ENCODE data around the gene PEX7.

Gene PEX7

DNA sequence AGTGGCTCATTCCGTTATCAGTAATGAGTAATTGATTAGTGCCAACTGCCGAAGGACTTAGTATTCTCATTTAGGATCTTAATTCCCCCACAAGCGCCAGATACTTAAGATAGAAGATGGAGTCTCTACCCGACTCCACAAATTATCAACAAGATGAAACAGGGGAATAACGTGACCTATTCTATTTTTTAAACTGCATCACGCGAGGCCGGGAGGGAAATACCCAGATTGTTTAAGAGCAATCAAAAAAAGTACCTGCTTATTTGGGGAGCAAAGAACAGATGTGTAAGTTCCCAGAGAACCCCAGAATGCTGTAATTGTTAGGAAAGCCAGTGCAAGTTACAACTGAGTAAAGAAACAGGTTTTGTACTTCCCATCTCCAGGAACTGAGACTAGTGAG is 29.0 kb upstream of the PEX7 start:
- H3K36me3 ChIP-seq (ENCODE audit: control insufficient read depth, insufficient read depth, low read length), result no peaks in the 10 kb centered on the region
- peak overlapping the region; percentile 16 for H3K9ac ChIP-seq
- peak overlapping the region; percentile 99 for H2AFZ ChIP-seq
- H3K27ac ChIP-seq, result peak overlapping the region; percentile 84
- no peaks in the 10 kb centered on the region for H3K9me3 ChIP-seq (ENCODE audit: control insufficient read depth, low read length)
- peak overlapping the region; percentile 94 for H3K4me2 ChIP-seq (ENCODE audit: low read length)
- H3K4me3 ChIP-seq (ENCODE audit: low read depth, low read length), result peak overlapping the region; percentile 86
- no peaks in the 10 kb centered on the region for H3K79me2 ChIP-seq
- H3K27me3 ChIP-seq (ENCODE audit: control insufficient read depth, insufficient read depth, low read length), result no peaks in the 10 kb centered on the region
- peaks cover 5% of the 10 kb centered on the region for H3K4me1 ChIP-seq
- TF ChIP-seq, protein P1, sequence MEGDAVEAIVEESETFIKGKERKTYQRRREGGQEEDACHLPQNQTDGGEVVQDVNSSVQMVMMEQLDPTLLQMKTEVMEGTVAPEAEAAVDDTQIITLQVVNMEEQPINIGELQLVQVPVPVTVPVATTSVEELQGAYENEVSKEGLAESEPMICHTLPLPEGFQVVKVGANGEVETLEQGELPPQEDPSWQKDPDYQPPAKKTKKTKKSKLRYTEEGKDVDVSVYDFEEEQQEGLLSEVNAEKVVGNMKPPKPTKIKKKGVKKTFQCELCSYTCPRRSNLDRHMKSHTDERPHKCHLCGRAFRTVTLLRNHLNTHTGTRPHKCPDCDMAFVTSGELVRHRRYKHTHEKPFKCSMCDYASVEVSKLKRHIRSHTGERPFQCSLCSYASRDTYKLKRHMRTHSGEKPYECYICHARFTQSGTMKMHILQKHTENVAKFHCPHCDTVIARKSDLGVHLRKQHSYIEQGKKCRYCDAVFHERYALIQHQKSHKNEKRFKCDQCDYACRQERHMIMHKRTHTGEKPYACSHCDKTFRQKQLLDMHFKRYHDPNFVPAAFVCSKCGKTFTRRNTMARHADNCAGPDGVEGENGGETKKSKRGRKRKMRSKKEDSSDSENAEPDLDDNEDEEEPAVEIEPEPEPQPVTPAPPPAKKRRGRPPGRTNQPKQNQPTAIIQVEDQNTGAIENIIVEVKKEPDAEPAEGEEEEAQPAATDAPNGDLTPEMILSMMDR (IDR thresholded peaks at IDR 0.05), result no peak

DNA sequence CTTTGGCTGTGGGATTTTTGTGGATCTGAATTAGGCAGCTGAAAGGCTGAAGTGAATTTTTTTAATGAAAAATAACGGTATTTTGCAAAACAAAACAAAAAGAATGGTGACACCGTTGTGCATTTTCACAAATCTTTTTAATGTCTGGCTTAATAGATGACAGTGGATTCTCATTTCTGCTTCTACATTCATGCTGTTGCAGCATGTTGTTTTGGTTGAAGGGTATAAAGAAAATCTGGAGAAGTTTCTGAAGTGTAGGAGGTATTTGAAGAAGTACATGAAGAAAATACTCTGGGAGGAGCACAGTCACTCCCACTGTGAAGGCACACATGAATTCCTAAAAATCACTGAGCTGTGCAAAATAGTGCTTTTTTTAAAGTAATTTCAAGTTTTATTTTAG is 27.0 kb upstream of the PEX7 start:
- Histone ChIP-seq H3K4me2 (ENCODE audit: low read length) (no peak overlapping the region), H3K27me3 (ENCODE audit: control insufficient read depth, insufficient read depth, low read length) (no peaks in the 10 kb centered on the region), H3K4me1 (peaks cover 5% of the 10 kb centered on the region), H3K79me2 (no peaks in the 10 kb centered on the region), H3K9ac (no peak overlapping the region), H3K36me3 (ENCODE audit: control insufficient read depth, insufficient read depth, low read length) (no peaks in the 10 kb centered on the region), H2AFZ (no peak overlapping the region), H3K4me3 (ENCODE audit: low read depth, low read length) (no peak overlapping the region), H3K9me3 (ENCODE audit: control insufficient read depth, low read length) (no peaks in the 10 kb centered on the region), H3K27ac (no peak overlapping the region)
- TF ChIP-seq, protein P1 (IDR thresholded peaks at IDR 0.05), result no peak

DNA sequence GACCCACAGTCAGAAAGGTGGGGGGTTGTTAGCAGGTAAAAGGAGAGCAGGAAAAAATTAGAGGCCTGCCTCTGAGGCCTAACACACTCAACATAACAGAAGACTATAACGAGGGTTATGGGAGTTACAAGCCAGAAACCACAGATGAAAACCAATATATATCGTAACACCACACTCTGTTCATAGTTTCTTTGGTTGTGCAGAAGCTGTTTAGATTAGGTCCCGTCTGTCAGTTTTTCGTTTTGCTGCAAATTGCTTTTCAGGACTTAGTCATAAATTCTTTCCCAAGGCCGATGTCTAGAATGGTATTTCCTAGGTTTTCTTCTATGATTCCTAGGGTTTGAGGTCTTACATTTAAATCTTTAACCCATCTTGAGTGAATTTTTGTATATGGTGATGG is 26.4 kb upstream of the PEX7 start:
- no peak overlapping the region for H3K4me2 ChIP-seq (ENCODE audit: low read length)
- no peaks in the 10 kb centered on the region for H3K79me2 ChIP-seq
- H3K36me3 ChIP-seq (ENCODE audit: control insufficient read depth, insufficient read depth, low read length), result no peaks in the 10 kb centered on the region
- no peak overlapping the region for H2AFZ ChIP-seq
- no peak overlapping the region for H3K4me3 ChIP-seq (ENCODE audit: low read depth, low read length)
- H3K9me3 ChIP-seq (ENCODE audit: control insufficient read depth, low read length), result no peaks in the 10 kb centered on the region
- H3K9ac ChIP-seq, result no peak overlapping the region
- TF ChIP-seq, protein P1 (IDR thresholded peaks at IDR 0.05), result no peak
- no peaks in the 10 kb centered on the region for H3K27me3 ChIP-seq (ENCODE audit: control insufficient read depth, insufficient read depth, low read length)
- no peak overlapping the region for H3K27ac ChIP-seq
- H3K4me1 ChIP-seq, result peaks cover 5% of the 10 kb centered on the region

DNA sequence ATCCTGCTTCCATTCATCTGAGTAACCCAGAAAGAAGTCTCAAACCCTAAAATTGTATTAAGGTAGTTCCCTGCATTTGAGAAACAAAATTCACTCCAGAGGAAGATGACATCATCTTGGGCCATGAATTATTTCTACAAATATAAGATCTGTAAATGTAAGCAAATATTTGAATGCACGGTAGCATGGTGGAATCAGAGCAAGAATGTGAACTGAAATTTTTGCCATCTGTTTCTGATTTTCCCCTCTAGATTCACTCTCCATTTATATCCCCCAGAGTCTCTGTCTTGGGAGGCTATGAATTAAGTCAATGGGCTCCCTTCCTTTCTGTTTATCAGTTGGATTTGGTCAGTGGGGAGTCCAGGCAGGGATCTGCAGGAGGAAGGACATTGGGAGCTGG is 24.3 kb upstream of the PEX7 start:
- TF ChIP-seq, protein P1 (IDR thresholded peaks at IDR 0.05), result no peak
- Histone ChIP-seq H3K9ac (no peak overlapping the region), H3K4me3 (ENCODE audit: low read depth, low read length) (no peak overlapping the region)

DNA sequence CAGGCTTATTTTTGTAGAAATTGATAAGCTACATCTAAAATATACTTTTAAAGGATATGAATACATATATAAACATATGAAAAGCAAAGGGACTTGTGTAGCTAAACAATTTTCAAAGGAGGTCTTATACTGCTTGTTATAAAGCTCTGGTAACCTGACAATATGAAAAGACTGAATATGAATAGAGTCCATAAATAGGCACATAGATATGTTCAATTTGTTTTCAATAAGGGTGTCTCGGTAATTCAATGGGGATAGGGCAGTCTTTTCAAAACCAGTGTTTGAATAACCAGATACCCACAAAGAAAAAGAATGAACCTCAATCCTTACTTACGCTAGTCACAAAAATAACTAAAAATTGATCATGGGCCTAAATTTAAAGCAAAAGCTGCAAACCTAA is 20.8 kb upstream of the PEX7 start:
- Histone ChIP-seq H3K9me3 (ENCODE audit: control insufficient read depth, low read length) (no peaks in the 10 kb centered on the region), H3K4me3 (ENCODE audit: low read depth, low read length) (no peak overlapping the region), H3K4me2 (ENCODE audit: low read length) (no peak overlapping the region), H3K4me1 (no peaks in the 10 kb centered on the region), H2AFZ (no peak overlapping the region), H3K79me2 (no peaks in the 10 kb centered on the region), H3K27me3 (ENCODE audit: control insufficient read depth, insufficient read depth, low read length) (no peaks in the 10 kb centered on the region), H3K27ac (no peak overlapping the region), H3K36me3 (ENCODE audit: control insufficient read depth, insufficient read depth, low read length) (no peaks in the 10 kb centered on the region), H3K9ac (no peak overlapping the region)
- TF ChIP-seq, protein P1 (IDR thresholded peaks at IDR 0.05), result no peak

More for the DNA sequence above, 24.3 kb upstream of the PEX7 start:
- H3K79me2 ChIP-seq, result no peaks in the 10 kb centered on the region
- H3K9me3 ChIP-seq (ENCODE audit: control insufficient read depth, low read length), result no peaks in the 10 kb centered on the region
- H3K36me3 ChIP-seq (ENCODE audit: control insufficient read depth, insufficient read depth, low read length), result no peaks in the 10 kb centered on the region
- H3K4me2 ChIP-seq (ENCODE audit: low read length), result no peak overlapping the region
- H3K4me1 ChIP-seq, result peaks cover 4% of the 10 kb centered on the region
- no peak overlapping the region for H3K27ac ChIP-seq
- H2AFZ ChIP-seq, result no peak overlapping the region
- H3K27me3 ChIP-seq (ENCODE audit: control insufficient read depth, insufficient read depth, low read length), result no peaks in the 10 kb centered on the region
